WERI-Rb-1 (cell line): ENCODE data around the gene RNU6-1.

ENCODE experiments used
- DNase-seq: peaks from one replicate; pipeline ENCODE4 v3.0.0-alpha.2; 2020
- H3K27ac ChIP-seq: fragments of 250-450 bp; sonication (Bioruptor Pico); 2 replicates; pipeline ENCODE4 v1.5.1; 2020; ENCODE audit warnings: mild to moderate bottlenecking, moderate library complexity
- H3K27me3 ChIP-seq: fragments of 250-450 bp; sonication (Bioruptor Pico); 2 replicates; pipeline ENCODE4 v1.5.1; 2021; ENCODE audit warnings: mild to moderate bottlenecking, low read depth, moderate library complexity; ENCODE audit not compliant: insufficient read depth, severe bottlenecking
- H3K36me3 ChIP-seq: fragments of 250-450 bp; sonication (Bioruptor Pico); 2 replicates; pipeline ENCODE4 v1.5.1; 2020; ENCODE audit warnings: mild to moderate bottlenecking, moderate library complexity
- H3K4me3 ChIP-seq: 2 replicates; pipeline ENCODE4 v1.5.1; 2011; ENCODE audit warnings: low read depth, mild to moderate bottlenecking, control low read depth, low read length
- H3K9me3 ChIP-seq: fragments of 250-450 bp; sonication (Bioruptor Pico); 2 replicates; pipeline ENCODE4 v1.5.1; 2021; ENCODE audit warnings: mild to moderate bottlenecking, moderate library complexity; ENCODE audit not compliant: severe bottlenecking
- CTCF ChIP-seq: IDR thresholded peaks from 2 replicates; pipeline ENCODE4 v1.5.1; 2011; ENCODE audit warnings: low read depth, mild to moderate bottlenecking, control low read depth, inconsistent platforms, low read length

The RNU6-1 gene

GRCh38 chr15:67815036-67815592, 24.7 kb downstream of the RNU6-1 start:
- DNase-seq: no peak
- Histone ChIP-seq H3K36me3 (no peaks in the 10 kb centered on the region), H3K27me3 (no peaks in the 10 kb centered on the region), H3K4me3 (no peak overlapping the region), H3K27ac (no peak overlapping the region), H3K9me3 (peaks cover 3% of the 10 kb centered on the region)
- TF ChIP-seq CTCF: no peak

- Histone ChIP-seq H3K36me3 (no peaks in the 10 kb centered on the region), H3K27me3 (no peaks in the 10 kb centered on the region), H3K4me3 (no peak overlapping the region), H3K9me3 (peaks cover 3% of the 10 kb centered on the region), H3K27ac (no peak overlapping the region)
- no peak for DNase-seq
- TF ChIP-seq CTCF: no peak
Measured at GRCh38 chr15:67813104-67813634, 26.7 kb downstream of the RNU6-1 start.

GRCh38 chr15:67812241-67812644, 27.6 kb downstream of the RNU6-1 start:
- Histone ChIP-seq H3K9me3 (peaks cover 3% of the 10 kb centered on the region), H3K27me3 (no peaks in the 10 kb centered on the region), H3K4me3 (no peak overlapping the region), H3K27ac (no peak overlapping the region), H3K36me3 (no peaks in the 10 kb centered on the region)
- DNase-seq: no peak
- TF ChIP-seq CTCF: no peak

- no peaks in the 10 kb centered on the region for H3K9me3 ChIP-seq
- no peak for TF ChIP-seq CTCF
- DNase-seq: no peak
- H3K27me3 ChIP-seq: no peaks in the 10 kb centered on the region
- H3K27ac ChIP-seq: no peak overlapping the region
- no peak overlapping the region for H3K4me3 ChIP-seq
- H3K36me3 ChIP-seq: no peaks in the 10 kb centered on the region
Measured at GRCh38 chr15:67809866-67810265, 30.0 kb downstream of the RNU6-1 start.

GRCh38 chr15:67809441-67809840, 30.4 kb downstream of the RNU6-1 start:
- Histone ChIP-seq H3K27me3 (no peaks in the 10 kb centered on the region), H3K4me3 (no peak overlapping the region), H3K36me3 (no peaks in the 10 kb centered on the region), H3K27ac (no peak overlapping the region), H3K9me3 (no peaks in the 10 kb centered on the region)
- TF ChIP-seq CTCF: no peak
- DNase-seq: no peak

- no peaks in the 10 kb centered on the region for H3K27me3 ChIP-seq
- H3K9me3 ChIP-seq: no peaks in the 10 kb centered on the region
- H3K4me3 ChIP-seq: no peak overlapping the region
- TF ChIP-seq CTCF: no peak
- H3K36me3 ChIP-seq: no peaks in the 10 kb centered on the region
- H3K27ac ChIP-seq: no peak overlapping the region
- DNase-seq: no peak
Measured at GRCh38 chr15:67808821-67809220, 31.0 kb downstream of the RNU6-1 start.
